Muscle of leg (tissue), 11 donors: ENCODE results near the gene PNN. TPM values are rescaled to one million over a fixed set of nuclear protein-coding genes. Genes with fewer than 3 reads are reported as not detected.
"Not testable (repeated sequence)": the region's sequence is repeated elsewhere in the genome, so short reads cannot be mapped to it uniquely, and the experiment has no call there.

Experiments
- DNase-seq: peaks from one replicate; pipeline ENCODE4 v3.0.0; 2013
- H3K27ac ChIP-seq: one replicate; pipeline ENCODE4 v1.5.1; 2013; ENCODE audit warnings: mild to moderate bottlenecking, low read length, control low read depth
- H3K27me3 ChIP-seq: one replicate; pipeline ENCODE4 v1.6.1; 2013; ENCODE audit warnings: low read length; ENCODE audit not compliant: control insufficient read depth, insufficient read depth
- H3K36me3 ChIP-seq: one replicate; pipeline ENCODE4 v1.6.1; 2013; ENCODE audit warnings: low read length; ENCODE audit not compliant: control insufficient read depth, insufficient read depth
- H3K4me1 ChIP-seq: one replicate; pipeline ENCODE4 v1.6.1; 2013; ENCODE audit warnings: low read length; ENCODE audit not compliant: control insufficient read depth, insufficient read depth
- H3K4me3 ChIP-seq: one replicate; pipeline ENCODE4 v1.5.1; 2013; ENCODE audit warnings: low read length, control low read depth
- H3K9me3 ChIP-seq: replicated peaks from 2 replicates; pipeline ENCODE4 v1.6.1; 2013; ENCODE audit warnings: low read depth, low read length; ENCODE audit not compliant: control insufficient read depth
- WGBS: methylation state at CpG from one replicate; pipeline ENCODE4 v1.1.5; 2013; ENCODE audit warnings: missing lambda C conversion rate; ENCODE audit not compliant: insufficient coverage; 5-methylcytosine and 5-hydroxymethylcytosine counted together
- polyA plus RNA-seq, 8 donors: library from polyadenylated mRNA; unstranded; fragments of 120-200 nt; gene quantifications; one replicate each; pipeline versions ENCODE4 v1.2.1 to v1.2.3, GENCODE V29; 2013; ENCODE audit warnings: inconsistent platforms in 1 of 8, low replicate concordance in 1 of 8; ENCODE audit not compliant: insufficient read length in 8 of 8, insufficient read depth in 1 of 8
- total RNA-seq: library from RNA; stranded (reverse); fragments of 120-200 nt; gene quantifications from one replicate; pipeline ENCODE4 v1.2.4, GENCODE V29; 2013

PNN gene
- total and polyA plus RNA-seq, 9 donors = 24.8 to 99.7 (median 78.1) TPM

- no peak overlapping the region for H3K4me3 ChIP-seq
- peaks cover 41% of the 10 kb centered on the region for H3K36me3 ChIP-seq
- 61% methylated on average over 2 of the region's 9 CpGs for WGBS
- no peak for DNase-seq
- H3K27me3 ChIP-seq = no peaks in the 10 kb centered on the region
- no peak overlapping the region for H3K27ac ChIP-seq
- H3K4me1 ChIP-seq = peaks cover 2% of the 10 kb centered on the region
- H3K9me3 ChIP-seq = no peaks in the 10 kb centered on the region
Measured at GRCh38 chr14:39177168-39177545, 2.1 kb downstream of the PNN start.

GRCh38 chr14:39179042-39179441, 4.0 kb downstream of the PNN start:
- Histone ChIP-seq H3K36me3 (peaks cover 47% of the 10 kb centered on the region), H3K4me1 (peaks cover 2% of the 10 kb centered on the region), H3K9me3 (no peaks in the 10 kb centered on the region), H3K27ac (no peak overlapping the region), H3K27me3 (no peaks in the 10 kb centered on the region), H3K4me3 (no peak overlapping the region)
- 96% methylated on average over 3 of the region's 6 CpGs for WGBS
- DNase-seq = no peak

- no peak overlapping the region for H3K27ac ChIP-seq
Measured at GRCh38 chr14:39180553-39180952, 5.5 kb downstream of the PNN start.

GRCh38 chr14:39181026-39181692, 6.1 kb downstream of the PNN start:
- Histone ChIP-seq H3K27ac (no peak overlapping the region), H3K4me3 (no peak overlapping the region), H3K36me3 (peaks cover 54% of the 10 kb centered on the region), H3K27me3 (no peaks in the 10 kb centered on the region), H3K4me1 (peaks cover 2% of the 10 kb centered on the region), H3K9me3 (no peaks in the 10 kb centered on the region)
- no peak for DNase-seq
- 94% methylated on average over 7 of the region's 7 CpGs for WGBS

More at GRCh38 chr14:39180553-39180952, 5.5 kb downstream of the PNN start:
- Histone ChIP-seq H3K4me3 (no peak overlapping the region), H3K36me3 (peaks cover 54% of the 10 kb centered on the region), H3K27me3 (no peaks in the 10 kb centered on the region), H3K4me1 (peaks cover 2% of the 10 kb centered on the region), H3K9me3 (no peaks in the 10 kb centered on the region)
- WGBS = 68% methylated on average over 5 of the region's 5 CpGs
- DNase-seq = no peak

DNA sequence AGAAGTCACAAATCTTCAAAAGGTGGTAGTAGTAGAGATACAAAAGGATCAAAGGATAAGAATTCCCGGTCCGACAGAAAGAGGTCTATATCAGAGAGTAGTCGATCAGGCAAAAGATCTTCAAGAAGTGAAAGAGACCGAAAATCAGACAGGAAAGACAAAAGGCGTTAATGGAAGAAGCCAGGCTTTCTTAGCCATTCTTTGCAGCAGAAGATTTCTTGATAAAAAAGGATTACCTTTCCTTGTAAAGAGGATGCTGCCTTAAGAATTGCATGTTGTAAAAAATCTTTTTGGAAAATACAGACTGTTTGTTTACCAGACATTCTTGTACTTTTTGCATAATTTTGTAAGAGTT, 6.6 kb downstream of the PNN start:
- no peaks in the 10 kb centered on the region for H3K9me3 ChIP-seq
- WGBS = 88% methylated on average over 3 of the region's 5 CpGs
- no peaks in the 10 kb centered on the region for H3K27me3 ChIP-seq
- H3K36me3 ChIP-seq = peaks cover 50% of the 10 kb centered on the region
- no peaks in the 10 kb centered on the region for H3K4me1 ChIP-seq
- H3K27ac ChIP-seq = no peak overlapping the region
- no peak for DNase-seq
- H3K4me3 ChIP-seq = no peak overlapping the region

DNA sequence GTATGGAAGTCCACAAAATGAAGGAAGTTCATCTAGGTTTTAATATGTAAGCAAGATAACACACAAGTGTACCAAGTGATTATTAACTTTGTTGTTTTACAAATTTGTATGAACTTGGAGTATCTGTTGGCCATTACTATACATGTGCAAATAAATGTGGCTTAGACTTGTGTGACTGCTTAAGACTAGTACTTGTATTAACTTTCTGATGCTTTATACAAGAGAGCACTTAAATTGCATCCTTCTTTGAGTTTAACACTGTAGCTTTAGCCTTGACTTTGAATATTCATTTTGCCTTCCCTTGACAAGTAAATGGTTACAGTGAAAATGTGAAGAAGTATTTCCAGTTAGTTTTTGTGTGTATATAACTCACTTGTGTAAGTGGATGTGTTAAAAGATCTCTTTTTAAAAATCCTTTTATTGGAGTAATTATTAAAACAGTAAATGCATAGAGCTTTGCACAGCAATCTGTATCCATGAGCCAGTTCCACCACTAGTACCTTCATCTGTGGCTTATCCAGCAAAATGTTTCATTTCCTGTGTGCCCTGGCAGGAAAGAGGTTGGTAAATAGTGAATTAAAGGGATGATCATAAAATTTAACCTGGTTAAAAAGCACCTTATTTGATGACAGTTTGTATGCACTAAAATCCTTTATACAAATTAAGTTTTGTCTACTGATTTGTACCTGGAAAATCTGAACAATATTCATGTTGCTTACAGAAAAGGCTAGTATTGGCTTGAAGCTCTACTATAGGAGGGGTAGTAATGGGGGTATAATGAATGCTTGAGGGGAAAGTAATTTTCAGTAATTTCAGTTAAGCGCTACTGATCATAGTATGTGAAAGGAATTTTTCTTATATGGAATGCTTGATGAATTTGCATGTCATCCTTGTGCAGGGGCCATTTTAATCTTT, 8.0 kb downstream of the PNN start:
- Histone ChIP-seq H3K9me3 (no peaks in the 10 kb centered on the region), H3K4me1 (no peaks in the 10 kb centered on the region), H3K36me3 (peaks cover 39% of the 10 kb centered on the region), H3K4me3 (no peak overlapping the region), H3K27me3 (no peaks in the 10 kb centered on the region), H3K27ac (no peak overlapping the region)
- DNase-seq = no peak
- no CpG with 5 or more reads among the region's 1 CpG for WGBS

DNA sequence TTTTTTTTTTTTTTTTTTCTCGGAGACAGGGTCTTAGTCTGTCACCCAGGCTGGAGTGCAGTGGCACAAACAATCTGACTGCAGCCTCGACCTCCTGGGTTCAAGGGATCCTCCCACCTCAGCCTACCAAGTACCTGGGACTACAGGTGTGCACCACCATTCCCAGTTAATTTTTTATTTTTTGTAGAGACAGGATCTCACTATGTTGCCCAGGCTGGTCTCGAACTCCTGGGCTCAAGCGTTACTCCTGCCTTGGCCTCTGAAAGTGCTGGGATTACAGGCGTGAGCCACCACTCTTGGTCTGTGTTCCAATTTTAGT, 8.6 kb downstream of the PNN start:
- H3K4me3 ChIP-seq, H3K4me1 ChIP-seq, H3K27ac ChIP-seq, H3K27me3 ChIP-seq, H3K9me3 ChIP-seq, DNase-seq: not testable (repeated sequence)
- peaks cover 33% of the 10 kb centered on the region for H3K36me3 ChIP-seq
- 60% methylated on average over 1 of the region's 5 CpGs for WGBS

- 87% methylated on average over 3 of the region's 4 CpGs for WGBS
- Histone ChIP-seq H3K27ac (no peak overlapping the region), H3K4me1 (no peaks in the 10 kb centered on the region), H3K36me3 (peaks cover 26% of the 10 kb centered on the region), H3K9me3 (no peaks in the 10 kb centered on the region), H3K4me3 (no peak overlapping the region), H3K27me3 (no peaks in the 10 kb centered on the region)
- DNase-seq = no peak
Measured at GRCh38 chr14:39184628-39185255, 9.7 kb downstream of the PNN start.

GRCh38 chr14:39185256-39186049, 10.4 kb downstream of the PNN start:
- H3K4me1 ChIP-seq = no peaks in the 10 kb centered on the region
- no peak for DNase-seq
- no CpG with 5 or more reads among the region's 5 CpGs for WGBS
- H3K9me3 ChIP-seq = no peaks in the 10 kb centered on the region
- peaks cover 24% of the 10 kb centered on the region for H3K36me3 ChIP-seq
- H3K27me3 ChIP-seq = no peaks in the 10 kb centered on the region
- H3K27ac ChIP-seq = no peak overlapping the region
- H3K4me3 ChIP-seq = no peak overlapping the region
